Ovary (tissue), 3 donors: Measurements from ENCODE around the gene CACNA2D3.

Experiments used
- CTCF ChIP-seq, 3 donors: fragments of 450-650 bp in 2 of 3; fragments of 200-600 bp in 1 of 3; IDR thresholded peaks; one replicate each; pipeline versions ENCODE4 v1.5.1 to v1.8.0; 2016 to 2022; ENCODE audit warnings: antibody characterized with exemption in 3 of 3, mild to moderate bottlenecking in 1 of 3
- POLR2A ChIP-seq: fragments of 450-650 bp; IDR thresholded peaks from one replicate; pipeline ENCODE4 v1.6.1; 2017; ENCODE audit warnings: antibody characterized with exemption, mild to moderate bottlenecking, moderate library complexity
- donor health status: DM: no; HTN: no; CAD: no.

GRCh38 chr3:54878145-54878544 lies 755.8 kb downstream of the CACNA2D3 start:
- TF ChIP-seq CTCF (IDR thresholded peaks at IDR 0.05) (no peak), POLR2A (no peak)
